Lower leg skin (tissue), 4 donors: ENCODE results near the gene PRSS38. TPM values are rescaled to one million over a fixed set of nuclear protein-coding genes. Genes with fewer than 3 reads are reported as not detected.

Experiments used
- DNase-seq, 2 donors: peaks; one replicate each; pipeline ENCODE4 v3.0.0-alpha.2; 2019; ENCODE audit warnings: low spot score in 2 of 2
- H3K4me3 ChIP-seq: fragments of 200-600 bp; sonication (generic); 2 replicates; pipeline ENCODE4 v1.5.1; 2017; ENCODE audit warnings: mild to moderate bottlenecking, low read depth; ENCODE audit not compliant: poor library complexity, severe bottlenecking
- CTCF ChIP-seq, 3 donors: fragments of 450-650 bp; IDR thresholded peaks; one replicate each; pipeline ENCODE4 v1.5.1; 2016; ENCODE audit warnings: antibody characterized with exemption in 3 of 3, mild to moderate bottlenecking in 3 of 3, moderate library complexity in 2 of 3
- POLR2A ChIP-seq, 2 donors: fragments of 450-650 bp; IDR thresholded peaks; one replicate each; pipeline ENCODE4 v1.6.1; 2016 to 2017; ENCODE audit warnings: antibody characterized with exemption in 2 of 2, mild to moderate bottlenecking in 1 of 2, moderate library complexity in 1 of 2
- WGBS, 2 donors: methylation state at CpG; one replicate each; pipeline ENCODE4 v1.1.5; 2018; 5-methylcytosine and 5-hydroxymethylcytosine counted together
- intact Hi-C: fragments of 100-400 bp; cut with DNase I; formaldehyde crosslinking; loops from one replicate; pipeline ENCODE4 v1.15.0; 2023; ENCODE audit warnings: low total_unique reads
- total RNA-seq, 4 donors: library from RNA; depleted of rRNA; stranded (reverse); fragments of >200 nt; gene quantifications; one replicate each; pipeline ENCODE4 v1.1.0, GENCODE V29; 2016

Gene PRSS38
- total RNA-seq, 4 donors from 2014 or later: not detected

- peak; percentile 10 to 81 for DNase-seq
- WGBS, 2 donors: 83 to 93% methylated on average over 9 to 12 of the region's 13 CpGs
- no peak for TF ChIP-seq POLR2A (IDR thresholded peaks at IDR 0.05)
- TF ChIP-seq CTCF (IDR thresholded peaks at IDR 0.05): no peak
- intact Hi-C loops: no loop called here
- H3K4me3 ChIP-seq: no peak overlapping the region
Observed at GRCh38 chr1:227890451-227891222, 75.2 kb downstream of the PRSS38 start.

- intact Hi-C loops: no loop called here
- 73 to 80% methylated on average over 16 to 17 of the region's 19 CpGs for WGBS, 2 donors
- TF ChIP-seq CTCF (IDR thresholded peaks at IDR 0.05) (no peak), POLR2A (IDR thresholded peaks at IDR 0.05) (no peak)
- no peak overlapping the region for H3K4me3 ChIP-seq
- peak; percentile 10 to 73 for DNase-seq
Observed at GRCh38 chr1:227891223-227891954, 75.9 kb downstream of the PRSS38 start.

DNA sequence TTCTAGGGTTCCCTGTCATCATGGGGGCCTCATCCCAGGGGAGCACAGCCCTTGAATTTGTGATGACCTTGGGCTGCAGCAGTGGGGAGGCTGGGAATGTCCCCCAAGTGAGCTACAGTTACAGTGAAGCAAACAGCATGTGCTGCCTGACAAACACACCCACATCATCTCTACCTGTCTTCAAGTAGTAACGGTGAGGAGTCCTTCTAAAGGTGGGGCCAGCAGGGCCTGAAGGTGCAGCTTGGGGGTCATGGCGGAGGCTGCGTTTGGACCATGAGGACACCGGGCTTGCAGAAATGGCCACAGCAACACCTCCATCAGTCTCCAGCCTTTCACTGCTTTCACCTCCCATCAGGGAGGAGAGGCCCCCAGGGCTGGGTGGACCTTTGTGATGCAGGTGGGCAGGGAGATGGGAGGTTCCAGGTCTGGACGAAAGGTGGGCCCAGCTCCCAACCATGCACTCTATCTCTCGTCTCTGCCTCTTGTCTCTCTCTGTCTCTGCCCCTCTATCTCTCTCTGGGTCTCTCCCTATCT lies 76.5 kb downstream of the PRSS38 start:
- TF ChIP-seq CTCF (IDR thresholded peaks at IDR 0.05) (no peak), POLR2A (IDR thresholded peaks at IDR 0.05) (no peak)
- DNase-seq: peak in 1 of 2 donors; percentile 71
- no peak overlapping the region for H3K4me3 ChIP-seq
- intact Hi-C loops: no loop called here
- WGBS, 2 donors: 84 to 86% methylated on average over 6 of the region's 6 CpGs

GRCh38 chr1:227892489-227893299 lies 77.2 kb downstream of the PRSS38 start:
- peak; percentile 10 to 74 for DNase-seq
- no peak for TF ChIP-seq CTCF (IDR thresholded peaks at IDR 0.05)
- no peak for TF ChIP-seq POLR2A (IDR thresholded peaks at IDR 0.05)
- 64 to 65% methylated on average over 17 of the region's 17 CpGs for WGBS, 2 donors
- intact Hi-C loops: no loop called here
- no peak overlapping the region for H3K4me3 ChIP-seq

DNA sequence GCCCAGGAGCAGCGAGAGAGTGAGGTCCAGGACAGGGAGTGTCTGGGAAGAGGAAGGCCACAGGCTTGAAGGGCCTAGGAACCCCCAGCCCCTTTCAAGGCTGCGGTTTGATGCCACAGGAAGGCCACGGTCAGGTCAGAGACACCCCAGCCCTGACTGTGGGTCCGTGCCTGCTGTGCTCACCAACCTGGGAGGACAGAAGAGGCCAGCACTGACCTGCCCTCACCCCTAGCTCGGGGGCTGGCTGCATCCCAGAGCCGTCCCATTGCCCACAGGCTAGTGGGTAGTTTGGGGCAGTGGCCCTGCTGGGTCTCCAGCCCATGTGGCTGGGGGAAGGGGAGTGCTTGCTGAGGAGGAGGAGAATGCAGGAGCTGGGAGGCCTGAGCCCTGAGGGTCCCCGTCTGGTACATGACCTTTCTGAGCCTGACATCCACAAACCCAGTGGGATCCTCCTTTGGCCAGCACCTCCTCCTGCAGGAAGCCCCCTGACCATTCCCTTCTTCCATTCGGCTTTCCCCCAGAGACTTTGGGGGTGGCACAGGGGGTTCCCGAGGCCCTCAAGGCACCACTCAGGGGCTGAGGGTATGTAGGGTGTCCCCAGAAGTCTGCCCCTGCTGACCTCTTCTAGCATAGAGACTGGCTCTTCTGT lies 77.9 kb downstream of the PRSS38 start:
- intact Hi-C loops: no loop called here
- no peak for TF ChIP-seq POLR2A (IDR thresholded peaks at IDR 0.05)
- no peak for TF ChIP-seq CTCF (IDR thresholded peaks at IDR 0.05)
- no peak overlapping the region for H3K4me3 ChIP-seq
- 86 to 87% methylated on average over 6 to 9 of the region's 9 CpGs for WGBS, 2 donors
- DNase-seq: peak in 1 of 2 donors; percentile 81
